ENCODE data around the gene LGI4. TPM values are rescaled to one million over a fixed set of nuclear protein-coding genes. Genes with fewer than 3 reads are reported as not detected.

LGI4 gene
- total RNA-seq, 4 donors from 2014 or later, result 5.1 to 44.4 (median 19.7) TPM

DNA sequence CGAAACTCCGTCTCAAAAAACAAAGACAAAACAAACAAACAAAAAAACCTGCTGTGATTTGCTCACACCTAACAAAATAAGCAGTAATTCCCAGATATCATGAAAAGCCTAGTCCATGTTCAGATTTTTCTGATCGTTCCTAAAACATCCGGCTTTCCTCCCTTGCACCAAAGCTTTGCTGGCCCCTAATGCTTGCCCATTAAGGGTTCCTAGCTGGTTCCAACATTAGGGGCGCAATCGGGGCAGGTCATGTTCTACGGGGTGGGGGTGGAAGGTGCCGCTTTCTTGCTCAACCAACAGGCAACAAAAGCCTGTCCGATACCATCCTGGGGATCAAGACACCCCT is 44.7 kb downstream of the LGI4 start:
- Histone ChIP-seq H3K9me3 (no peaks in the 10 kb centered on the region), H3K4me1 (no peaks in the 10 kb centered on the region), H3K27ac (no peak overlapping the region), H3K27me3 (peaks cover 0 to 5% of the 10 kb centered on the region in 2 donors), H3K36me3 (no peaks in the 10 kb centered on the region), H3K4me3 (no peak overlapping the region)
- intact Hi-C loops (cut with DNase I; ENCODE audit: low total_unique reads), result no loop called here
- TF ChIP-seq CTCF (IDR thresholded peaks at IDR 0.05) (no peak), POLR2A (IDR thresholded peaks at IDR 0.05) (no peak)
- DNase-seq, result no peak

- intact Hi-C loops (cut with DNase I; ENCODE audit: low total_unique reads), result no loop called here
- H3K27me3 ChIP-seq, result peaks cover 0 to 5% of the 10 kb centered on the region in 2 donors
- no peak for DNase-seq
- no peak for TF ChIP-seq POLR2A (IDR thresholded peaks at IDR 0.05)
- TF ChIP-seq CTCF (IDR thresholded peaks at IDR 0.05), result no peak
- no peaks in the 10 kb centered on the region for H3K36me3 ChIP-seq
- H3K27ac ChIP-seq, result no peak overlapping the region
- H3K9me3 ChIP-seq, result no peaks in the 10 kb centered on the region
- no peaks in the 10 kb centered on the region for H3K4me1 ChIP-seq
- H3K4me3 ChIP-seq, result no peak overlapping the region
Measured at GRCh38 chr19:35089554-35089953, 45.3 kb downstream of the LGI4 start.

- DNase-seq, result no peak
- Histone ChIP-seq H3K27ac (no peak overlapping the region), H3K36me3 (no peaks in the 10 kb centered on the region), H3K27me3 (peaks cover 0 to 5% of the 10 kb centered on the region in 2 donors), H3K4me3 (no peak overlapping the region), H3K9me3 (no peaks in the 10 kb centered on the region), H3K4me1 (no peaks in the 10 kb centered on the region)
- intact Hi-C loops (cut with DNase I; ENCODE audit: low total_unique reads), result no loop called here
- no peak for TF ChIP-seq CTCF (IDR thresholded peaks at IDR 0.05)
- no peak for TF ChIP-seq POLR2A (IDR thresholded peaks at IDR 0.05)
Measured at GRCh38 chr19:35088131-35088913, 46.5 kb downstream of the LGI4 start.

- DNase-seq, result no peak
- Histone ChIP-seq H3K36me3 (no peaks in the 10 kb centered on the region), H3K27ac (no peak overlapping the region), H3K9me3 (no peaks in the 10 kb centered on the region), H3K27me3 (peaks cover 0 to 5% of the 10 kb centered on the region in 2 donors), H3K4me1 (no peaks in the 10 kb centered on the region), H3K4me3 (no peak overlapping the region)
- intact Hi-C loops (cut with DNase I; ENCODE audit: low total_unique reads), result no loop called here
- no peak for TF ChIP-seq POLR2A (IDR thresholded peaks at IDR 0.05)
- no peak for TF ChIP-seq CTCF (IDR thresholded peaks at IDR 0.05)
Measured at GRCh38 chr19:35087393-35087792, 47.5 kb downstream of the LGI4 start.

DNA sequence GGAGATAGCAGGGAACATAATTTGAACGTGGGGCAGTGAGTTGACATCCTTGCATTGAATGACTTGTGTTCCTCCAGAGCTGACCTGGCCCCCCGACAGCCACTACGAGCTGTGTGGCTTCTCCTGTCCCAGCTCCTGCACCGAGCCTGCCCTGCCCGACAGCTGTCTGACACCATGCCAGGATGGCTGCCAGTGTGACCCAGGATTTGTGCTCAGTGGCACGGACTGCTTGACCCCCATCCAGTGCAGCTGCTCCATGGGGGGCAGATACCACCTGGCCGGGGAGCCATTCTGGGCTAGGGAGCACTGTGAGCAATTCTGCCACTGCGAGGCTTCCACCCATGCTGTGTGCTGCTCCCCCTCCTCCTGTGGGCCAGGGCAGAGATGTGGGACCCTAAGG is 48.4 kb downstream of the LGI4 start:
- no peak for TF ChIP-seq CTCF (IDR thresholded peaks at IDR 0.05)
- TF ChIP-seq POLR2A (IDR thresholded peaks at IDR 0.05), result no peak
- Histone ChIP-seq H3K9me3 (no peaks in the 10 kb centered on the region), H3K4me1 (no peaks in the 10 kb centered on the region), H3K36me3 (no peaks in the 10 kb centered on the region), H3K27me3 (peaks cover 0 to 5% of the 10 kb centered on the region in 2 donors), H3K4me3 (no peak overlapping the region), H3K27ac (no peak overlapping the region)
- no peak for DNase-seq
- intact Hi-C loops (cut with DNase I; ENCODE audit: low total_unique reads), result no loop called here
